IPS-18a (cell line): ENCODE results near the gene ABLIM2.
A peak's percentile ranks its signal among the peaks of the same experiment; 100 is the strongest.

ENCODE experiments used
- H3K27ac ChIP-seq: one replicate; pipeline ENCODE4 v1.5.1; 2013; ENCODE audit warnings: low read length
- H3K27me3 ChIP-seq: one replicate; pipeline ENCODE4 v1.6.1; 2013; ENCODE audit warnings: mild to moderate bottlenecking, low read length; ENCODE audit not compliant: control insufficient read depth, insufficient read depth
- H3K36me3 ChIP-seq: one replicate; pipeline ENCODE4 v1.6.1; 2013; ENCODE audit warnings: low read depth, low read length; ENCODE audit not compliant: control insufficient read depth
- H3K4me1 ChIP-seq: one replicate; pipeline ENCODE4 v1.6.1; 2013; ENCODE audit warnings: low read depth, low read length; ENCODE audit not compliant: control insufficient read depth
- H3K4me3 ChIP-seq: one replicate; pipeline ENCODE4 v1.5.1; 2013; ENCODE audit warnings: low read length
- H3K9ac ChIP-seq: one replicate; pipeline ENCODE4 v1.6.1; 2013; ENCODE audit warnings: mild to moderate bottlenecking, low read length, moderate library complexity
- H3K9me3 ChIP-seq: one replicate; pipeline ENCODE4 v1.6.1; 2013; ENCODE audit warnings: low read depth, low read length; ENCODE audit not compliant: control insufficient read depth

ABLIM2 gene

DNA sequence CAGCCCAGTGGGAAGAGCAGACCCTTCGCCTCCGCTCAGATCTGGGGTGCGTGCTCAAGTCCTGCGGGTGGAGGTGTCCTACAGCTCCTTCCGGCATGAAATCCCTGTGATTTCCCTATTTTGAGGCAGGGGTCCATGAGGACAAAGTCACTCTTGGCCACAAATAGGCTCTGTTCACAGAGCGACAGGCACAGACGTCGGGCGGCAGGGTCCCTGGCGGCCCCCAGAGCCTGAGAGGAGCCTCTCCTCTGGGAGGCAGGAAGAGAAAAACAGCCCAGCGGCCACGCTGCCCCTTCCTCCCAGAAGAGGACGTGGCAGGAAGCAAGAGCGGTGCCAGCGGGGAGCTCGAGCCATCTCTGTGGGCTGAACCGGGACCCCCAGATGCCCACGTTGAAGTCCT is 38.7 kb downstream of the ABLIM2 start:
- H3K27me3 ChIP-seq = no peaks in the 10 kb centered on the region
- no peaks in the 10 kb centered on the region for H3K4me1 ChIP-seq

DNA sequence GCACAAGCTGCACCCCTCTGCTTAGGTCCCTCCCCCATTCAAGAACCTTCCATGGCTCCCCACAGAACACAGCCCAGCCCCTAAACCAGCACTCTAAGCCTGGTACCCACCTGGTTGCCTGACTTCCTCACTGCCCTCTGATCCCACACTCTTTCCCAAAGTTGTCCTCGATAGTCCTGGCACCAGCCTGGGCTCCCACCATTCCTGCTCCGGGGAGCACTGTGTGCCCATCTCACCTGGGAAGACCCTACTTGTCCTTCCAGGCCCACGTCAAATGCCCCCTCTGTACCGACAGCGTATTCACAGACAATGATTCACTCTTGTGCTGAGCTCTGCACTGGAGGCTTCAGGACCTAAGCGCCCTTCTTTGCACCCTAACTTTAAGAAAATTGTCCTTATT is 40.1 kb downstream of the ABLIM2 start:
- Histone ChIP-seq H3K4me3 (no peak overlapping the region), H3K27ac (no peak overlapping the region), H3K36me3 (no peaks in the 10 kb centered on the region), H3K27me3 (no peaks in the 10 kb centered on the region), H3K9me3 (no peaks in the 10 kb centered on the region), H3K4me1 (no peaks in the 10 kb centered on the region), H3K9ac (no peak overlapping the region)

More for the DNA sequence above, 38.7 kb downstream of the ABLIM2 start:
- no peak overlapping the region for H3K27ac ChIP-seq
- no peaks in the 10 kb centered on the region for H3K9me3 ChIP-seq
- H3K9ac ChIP-seq = no peak overlapping the region
- no peaks in the 10 kb centered on the region for H3K36me3 ChIP-seq
- H3K4me3 ChIP-seq = no peak overlapping the region

DNA sequence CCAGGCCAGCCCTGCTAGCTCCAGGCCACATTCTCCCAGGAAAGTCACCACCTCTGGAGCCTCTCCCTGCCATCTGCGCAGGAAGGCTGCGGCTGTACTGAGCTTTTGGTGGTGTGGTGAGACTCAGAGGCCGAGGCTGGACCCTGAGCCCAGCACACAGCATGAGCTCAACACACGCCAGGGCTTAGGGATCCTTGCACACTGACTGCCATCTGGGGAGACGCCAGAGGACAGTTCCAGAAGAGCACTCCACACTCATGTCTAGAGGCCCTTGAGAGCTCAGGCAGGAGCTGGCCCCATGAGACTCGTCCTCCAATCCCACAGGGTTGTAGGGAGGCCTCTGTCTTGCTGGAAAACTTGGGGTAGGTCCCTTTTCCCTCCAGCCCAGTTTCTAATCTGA is 40.6 kb downstream of the ABLIM2 start:
- Histone ChIP-seq H3K27me3 (no peaks in the 10 kb centered on the region), H3K36me3 (no peaks in the 10 kb centered on the region), H3K4me3 (no peak overlapping the region), H3K9me3 (no peaks in the 10 kb centered on the region), H3K4me1 (no peaks in the 10 kb centered on the region), H3K9ac (no peak overlapping the region), H3K27ac (no peak overlapping the region)

DNA sequence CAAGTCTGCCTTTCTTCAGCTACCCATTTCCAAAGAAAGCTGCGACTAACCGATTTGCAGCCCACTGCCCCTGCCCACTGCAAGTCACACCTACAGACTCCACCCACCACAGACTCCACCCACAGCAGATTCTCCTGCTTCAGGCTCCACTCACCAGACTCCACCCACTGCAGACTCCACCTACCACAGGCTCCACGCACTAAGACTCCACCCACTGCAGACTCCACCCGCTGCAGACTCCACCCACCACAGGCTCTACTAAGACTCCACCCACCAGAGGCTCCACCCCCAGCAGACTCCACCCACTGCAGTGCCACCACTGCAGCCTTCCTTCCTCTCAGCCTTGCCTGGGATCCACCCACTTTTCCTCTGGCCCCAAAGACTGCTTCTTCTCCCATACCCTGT is 41.3 kb downstream of the ABLIM2 start:
- Histone ChIP-seq H3K27ac (no peak overlapping the region), H3K9ac (no peak overlapping the region), H3K4me1 (peaks cover 5% of the 10 kb centered on the region), H3K36me3 (no peaks in the 10 kb centered on the region), H3K9me3 (no peaks in the 10 kb centered on the region), H3K4me3 (no peak overlapping the region), H3K27me3 (no peaks in the 10 kb centered on the region)

DNA sequence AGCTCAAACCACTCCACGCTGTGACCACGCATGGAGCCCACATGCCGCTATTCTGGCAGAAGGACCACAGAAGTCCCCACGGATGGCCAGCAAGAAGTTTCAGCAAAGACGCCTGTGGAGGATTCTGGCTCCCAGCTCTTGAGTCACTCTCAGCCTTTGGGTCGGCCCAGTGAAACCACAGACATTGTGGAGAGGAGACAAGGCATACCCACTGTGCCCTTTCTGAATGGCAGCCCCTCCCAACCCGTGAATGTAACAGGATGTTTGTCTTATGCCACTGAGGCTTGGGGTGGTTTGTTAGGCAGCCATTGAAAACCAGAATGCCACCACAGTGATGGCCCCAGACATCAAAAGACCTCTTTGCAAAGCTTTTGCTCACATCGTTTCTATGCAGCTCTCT is 42.7 kb downstream of the ABLIM2 start:
- H3K4me1 ChIP-seq = peaks cover 14% of the 10 kb centered on the region
- no peak overlapping the region for H3K9ac ChIP-seq
- H3K36me3 ChIP-seq = no peaks in the 10 kb centered on the region
- H3K27me3 ChIP-seq = no peaks in the 10 kb centered on the region
- no peak overlapping the region for H3K27ac ChIP-seq
- H3K4me3 ChIP-seq = no peak overlapping the region
- no peaks in the 10 kb centered on the region for H3K9me3 ChIP-seq

DNA sequence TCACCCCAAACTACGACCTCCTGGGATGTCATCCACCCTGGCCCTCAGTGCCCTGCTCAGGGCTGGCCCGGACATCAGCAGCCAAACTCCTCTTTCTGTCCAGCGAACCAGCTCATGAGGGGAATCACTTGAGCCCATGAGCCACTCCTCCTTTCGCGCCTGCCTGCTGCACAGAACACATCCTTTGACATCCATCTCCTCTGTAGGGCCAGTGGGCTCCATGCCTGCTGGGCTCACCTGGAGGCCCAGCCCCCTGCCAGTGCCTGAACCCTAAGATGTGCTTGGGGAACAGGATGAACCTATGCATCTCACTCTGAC is 43.5 kb downstream of the ABLIM2 start:
- Histone ChIP-seq H3K9me3 (no peaks in the 10 kb centered on the region), H3K36me3 (no peaks in the 10 kb centered on the region), H3K9ac (no peak overlapping the region), H3K4me3 (no peak overlapping the region), H3K4me1 (peaks cover 19% of the 10 kb centered on the region), H3K27me3 (no peaks in the 10 kb centered on the region), H3K27ac (no peak overlapping the region)

DNA sequence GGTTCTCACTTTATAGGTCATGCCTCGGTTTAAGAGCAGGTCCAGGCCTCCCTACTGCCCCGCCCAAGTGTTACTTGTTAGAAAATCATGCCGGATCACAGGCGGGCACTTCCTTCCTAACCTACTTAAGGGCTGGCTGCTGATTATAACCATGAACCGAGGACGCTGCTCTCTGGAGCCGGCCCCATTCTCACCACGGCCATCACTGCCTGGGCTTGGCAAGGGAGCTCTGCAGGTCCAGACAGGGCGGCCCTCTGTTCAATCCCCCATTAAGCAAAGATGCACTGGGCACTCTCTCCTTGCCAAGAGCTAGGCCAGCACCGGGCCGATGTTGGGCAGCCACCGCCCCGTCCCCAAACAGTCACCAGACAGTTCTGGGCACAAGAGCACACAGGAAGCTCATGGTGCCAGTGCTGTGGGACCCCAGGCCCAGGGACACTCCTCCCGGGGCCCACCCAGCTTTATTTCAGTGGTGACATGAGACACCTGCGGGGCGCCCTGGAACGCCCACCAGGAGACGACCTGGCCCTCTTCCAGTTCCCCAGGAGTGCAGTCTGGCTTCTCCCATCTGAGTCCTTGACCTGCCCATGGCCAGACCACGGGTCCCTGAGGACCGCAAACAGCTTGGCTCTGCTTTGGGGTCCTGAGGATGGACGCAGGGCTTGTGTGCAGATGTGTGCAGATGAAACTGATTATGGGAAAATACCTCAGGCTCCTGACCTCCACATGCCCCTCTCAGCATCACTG is 44.0 kb downstream of the ABLIM2 start:
- no peak overlapping the region for H3K4me3 ChIP-seq
- H3K36me3 ChIP-seq = no peaks in the 10 kb centered on the region
- H3K9me3 ChIP-seq = no peaks in the 10 kb centered on the region
- H3K4me1 ChIP-seq = peaks cover 25% of the 10 kb centered on the region
- H3K27ac ChIP-seq = no peak overlapping the region
- no peaks in the 10 kb centered on the region for H3K27me3 ChIP-seq
- H3K9ac ChIP-seq = no peak overlapping the region

DNA sequence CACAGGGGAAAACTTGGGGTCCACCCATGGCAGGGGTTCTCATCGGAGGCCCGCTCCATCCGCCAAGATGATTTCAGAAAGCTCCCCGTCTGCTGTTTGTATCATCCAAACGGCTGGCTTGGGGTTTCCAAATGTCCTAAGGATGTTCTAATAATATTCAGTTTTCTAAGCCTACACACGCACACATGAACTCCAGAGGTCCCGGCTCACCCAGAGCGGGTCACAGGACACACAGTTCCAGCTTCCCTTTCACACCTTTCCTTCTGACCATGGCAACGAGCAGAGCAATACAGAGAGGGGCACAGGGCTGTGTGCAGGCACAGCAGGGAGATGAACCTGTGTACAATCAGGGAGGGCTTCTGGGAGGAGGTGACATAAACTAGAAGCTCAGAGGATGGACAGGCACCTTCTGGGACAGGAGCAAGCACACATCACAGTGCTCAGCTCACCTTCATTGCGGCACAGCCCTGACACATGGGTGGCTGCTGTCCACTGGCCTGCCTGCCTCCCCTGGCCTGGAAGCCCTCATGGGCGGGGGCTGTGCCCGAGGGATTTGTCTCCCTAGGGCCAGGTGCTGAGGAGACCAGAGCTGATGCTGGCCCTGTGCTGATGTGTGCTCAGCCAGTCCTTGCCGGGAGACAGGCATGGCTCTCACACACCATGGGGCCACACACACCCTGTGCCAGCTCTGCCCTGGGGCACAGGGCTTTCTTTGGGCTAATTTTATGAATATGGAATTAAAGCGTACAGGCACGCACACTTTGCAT is 44.8 kb downstream of the ABLIM2 start:
- no peak overlapping the region for H3K4me3 ChIP-seq
- no peak overlapping the region for H3K27ac ChIP-seq
- no peaks in the 10 kb centered on the region for H3K9me3 ChIP-seq
- no peak overlapping the region for H3K9ac ChIP-seq
- H3K36me3 ChIP-seq = no peaks in the 10 kb centered on the region
- H3K4me1 ChIP-seq = peaks cover 27% of the 10 kb centered on the region
- no peaks in the 10 kb centered on the region for H3K27me3 ChIP-seq

DNA sequence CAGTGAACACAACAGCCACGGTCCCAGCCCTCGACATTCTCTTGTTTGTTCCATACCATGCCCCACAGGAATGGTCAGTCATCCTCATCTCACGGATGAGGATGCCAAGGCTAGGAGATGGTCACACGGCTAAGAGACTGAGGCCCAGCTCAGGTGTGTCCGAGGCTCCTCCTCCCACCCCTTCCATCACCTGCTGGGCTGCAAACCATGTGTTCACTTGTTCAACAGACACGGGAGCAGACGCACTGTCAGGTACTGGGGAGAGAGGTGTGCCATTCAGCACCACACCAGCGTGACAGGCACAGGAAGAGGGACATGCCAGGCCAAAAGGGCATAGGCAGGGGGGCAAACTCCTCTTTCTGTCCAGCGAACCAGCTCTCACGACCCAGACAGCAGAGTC is 45.9 kb downstream of the ABLIM2 start:
- Histone ChIP-seq H3K27me3 (no peaks in the 10 kb centered on the region), H3K36me3 (no peaks in the 10 kb centered on the region), H3K9me3 (no peaks in the 10 kb centered on the region), H3K4me3 (no peak overlapping the region), H3K9ac (no peak overlapping the region), H3K27ac (no peak overlapping the region), H3K4me1 (peaks cover 27% of the 10 kb centered on the region)

DNA sequence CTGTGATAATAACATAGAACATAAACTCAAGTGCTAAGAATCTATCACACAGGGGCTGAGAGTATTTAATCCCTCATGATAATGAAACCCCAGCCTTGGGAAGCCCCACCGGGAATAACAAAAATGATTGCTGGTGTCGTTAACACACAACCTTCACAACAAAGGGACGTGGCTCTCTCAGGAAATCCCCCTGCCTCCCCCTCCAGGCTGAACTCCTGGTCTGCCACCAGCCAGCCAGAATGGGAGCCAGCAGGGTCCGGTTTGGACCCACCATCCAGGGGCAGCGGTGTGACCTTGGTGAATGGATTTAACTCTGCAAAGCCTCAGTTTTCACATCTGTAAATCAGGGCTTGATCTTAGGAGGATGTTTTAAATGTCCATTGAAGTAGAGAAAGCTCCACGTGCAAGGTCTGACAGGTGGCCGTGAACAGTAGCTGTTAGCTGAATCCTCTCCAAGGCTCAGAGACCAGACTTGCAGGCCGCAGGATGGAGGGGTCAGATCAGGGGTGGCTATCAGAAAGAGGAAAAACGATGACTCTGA is 46.5 kb downstream of the ABLIM2 start:
- no peak overlapping the region for H3K9ac ChIP-seq
- H3K36me3 ChIP-seq = no peaks in the 10 kb centered on the region
- no peak overlapping the region for H3K27ac ChIP-seq
- H3K27me3 ChIP-seq = no peaks in the 10 kb centered on the region
- no peaks in the 10 kb centered on the region for H3K9me3 ChIP-seq
- no peak overlapping the region for H3K4me3 ChIP-seq
- H3K4me1 ChIP-seq = peaks cover 27% of the 10 kb centered on the region

DNA sequence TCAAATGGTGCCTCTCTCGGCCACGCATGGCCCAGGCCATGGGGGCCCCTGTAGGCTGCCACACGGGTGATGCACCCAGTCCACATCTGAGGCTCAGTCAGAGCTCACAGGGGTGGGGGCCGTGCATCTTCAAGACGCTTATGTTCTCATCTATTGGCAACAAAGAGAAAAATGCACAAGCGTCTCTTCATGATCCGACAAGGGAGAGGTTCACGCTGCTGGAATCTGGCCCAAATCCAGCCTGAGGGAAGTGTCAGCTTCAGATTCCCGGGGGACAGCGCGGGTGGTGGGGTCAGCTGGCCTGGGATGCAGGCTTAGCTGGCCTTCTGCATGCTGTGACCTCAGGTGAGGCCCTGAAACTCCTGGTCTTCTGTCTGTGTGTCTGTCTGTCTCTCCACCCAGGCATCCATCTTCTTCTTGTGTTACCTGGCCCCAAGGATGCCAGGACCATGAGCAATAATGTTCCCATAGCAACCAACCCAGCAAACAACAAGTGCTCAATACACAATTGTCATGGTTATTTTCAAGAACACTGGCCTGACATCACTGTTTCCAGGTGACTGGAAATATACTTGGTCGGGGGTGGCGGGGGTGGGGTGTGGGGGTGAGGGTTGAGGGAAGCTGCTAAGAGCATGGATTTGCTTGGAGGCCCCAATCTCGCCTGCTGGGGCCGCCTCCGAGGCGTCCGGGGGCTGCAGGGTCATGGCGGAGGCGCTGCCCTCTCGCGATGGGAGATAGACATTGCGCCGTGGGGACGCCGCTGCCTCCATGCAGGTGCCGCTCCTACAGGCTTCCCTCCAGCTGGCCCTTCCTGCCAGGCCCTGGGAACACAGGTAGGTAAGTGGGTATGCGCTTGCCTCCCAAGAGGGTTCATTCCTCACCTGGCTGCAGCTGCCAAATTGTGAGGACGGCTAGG is 48.3 kb downstream of the ABLIM2 start:
- Histone ChIP-seq H3K9me3 (no peaks in the 10 kb centered on the region), H3K36me3 (no peaks in the 10 kb centered on the region), H3K27ac (peak overlapping the region; percentile 90), H3K9ac (peak overlapping the region; percentile 50), H3K4me1 (peaks cover 27% of the 10 kb centered on the region), H3K27me3 (no peaks in the 10 kb centered on the region), H3K4me3 (no peak overlapping the region)
